Stimulated activated CD4-positive, alpha-beta T cell treated with anti-CD3 and anti-CD28 coated beads, Interleukin-2, amount 100 ng/mL, for 24 hours (primary cell): ENCODE results near the gene SGCG.
A peak's percentile ranks its signal among the peaks of the same experiment; 100 is the strongest.
"Not testable (repeated sequence)": the region's sequence is repeated elsewhere in the genome, so short reads cannot be mapped to it uniquely, and the experiment has no call there.

Source experiments
- DNase-seq, 2 donors: peaks; one replicate each; pipeline ENCODE4 v3.0.0-alpha.2; 2020

SGCG gene

GRCh38 chr13:23180711-23181110 is at the start of gene SGCG:
Gene SGCG, plus strand, starts transcription at chr13:23180979. Its CDS starts 22,716 bp downstream, at chr13:23203695.
- DNase-seq = no peak

GRCh38 chr13:23134542-23134941 is 46.2 kb upstream of the SGCG start:
- no peak for DNase-seq

DNA sequence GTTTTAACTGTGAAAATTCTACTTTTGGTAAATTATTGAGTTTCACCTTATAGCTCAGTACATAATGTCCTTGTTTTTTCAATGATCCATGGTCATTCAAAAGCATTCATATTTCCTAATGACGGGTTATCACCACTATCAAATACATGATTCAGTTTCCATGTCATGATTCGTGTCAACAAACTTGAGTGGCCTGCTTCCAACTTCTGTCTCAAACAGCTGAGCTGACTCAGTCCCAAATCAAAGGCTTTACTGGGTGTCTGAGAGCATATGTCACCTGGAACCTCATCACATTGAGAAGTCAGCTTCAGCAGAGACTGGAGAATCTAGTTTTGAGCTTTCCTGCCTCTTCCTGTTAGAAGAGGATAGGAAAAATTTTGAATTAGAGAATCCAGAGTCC is 40.3 kb upstream of the SGCG start:
- no peak for DNase-seq

DNA sequence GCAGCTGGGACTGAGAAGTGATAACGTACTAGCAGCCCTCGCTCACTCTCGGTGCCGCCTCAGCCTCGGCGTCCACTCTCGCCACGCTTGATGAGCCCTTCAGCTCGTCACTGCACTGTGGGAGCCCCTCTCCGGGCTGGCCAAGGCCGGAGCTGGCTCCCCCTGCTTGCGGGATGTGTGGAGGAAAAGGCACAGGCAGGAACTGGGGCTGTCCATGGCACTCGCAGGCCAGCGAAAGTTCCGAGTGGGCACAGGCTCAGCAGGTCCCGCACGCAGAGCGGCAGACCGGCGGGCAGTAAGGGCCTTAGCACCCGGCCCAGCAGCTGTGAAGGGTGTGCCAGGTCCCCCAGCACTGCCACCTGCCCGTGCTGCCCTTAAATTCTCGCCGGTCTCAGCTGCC is 38.8 kb upstream of the SGCG start:
- DNase-seq = no peak

DNA sequence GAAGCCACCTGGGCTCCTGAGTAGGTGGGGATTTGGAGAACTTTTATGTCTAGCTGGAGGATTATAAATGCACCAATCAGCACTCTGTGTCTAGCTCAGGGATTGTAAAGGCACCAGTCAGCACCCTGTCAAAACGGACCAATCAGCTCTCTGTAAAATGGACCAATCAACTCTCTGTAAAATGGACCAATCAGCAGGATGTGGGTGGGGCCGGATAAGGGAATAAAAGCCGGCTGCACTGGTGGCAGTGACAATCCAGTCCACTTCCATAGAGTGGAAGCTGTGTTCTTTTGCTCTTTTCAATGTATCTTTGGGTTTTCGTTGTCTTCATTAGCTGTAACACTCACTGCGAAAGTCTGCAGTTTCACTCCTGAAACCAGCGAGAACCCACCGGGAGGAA is 38.2 kb upstream of the SGCG start:
- DNase-seq = not testable (repeated sequence)

GRCh38 chr13:23144431-23144830 is 36.3 kb upstream of the SGCG start:
- DNase-seq = no peak

- DNase-seq = no peak
Observed at GRCh38 chr13:23146006-23146405, 34.8 kb upstream of the SGCG start.

DNA sequence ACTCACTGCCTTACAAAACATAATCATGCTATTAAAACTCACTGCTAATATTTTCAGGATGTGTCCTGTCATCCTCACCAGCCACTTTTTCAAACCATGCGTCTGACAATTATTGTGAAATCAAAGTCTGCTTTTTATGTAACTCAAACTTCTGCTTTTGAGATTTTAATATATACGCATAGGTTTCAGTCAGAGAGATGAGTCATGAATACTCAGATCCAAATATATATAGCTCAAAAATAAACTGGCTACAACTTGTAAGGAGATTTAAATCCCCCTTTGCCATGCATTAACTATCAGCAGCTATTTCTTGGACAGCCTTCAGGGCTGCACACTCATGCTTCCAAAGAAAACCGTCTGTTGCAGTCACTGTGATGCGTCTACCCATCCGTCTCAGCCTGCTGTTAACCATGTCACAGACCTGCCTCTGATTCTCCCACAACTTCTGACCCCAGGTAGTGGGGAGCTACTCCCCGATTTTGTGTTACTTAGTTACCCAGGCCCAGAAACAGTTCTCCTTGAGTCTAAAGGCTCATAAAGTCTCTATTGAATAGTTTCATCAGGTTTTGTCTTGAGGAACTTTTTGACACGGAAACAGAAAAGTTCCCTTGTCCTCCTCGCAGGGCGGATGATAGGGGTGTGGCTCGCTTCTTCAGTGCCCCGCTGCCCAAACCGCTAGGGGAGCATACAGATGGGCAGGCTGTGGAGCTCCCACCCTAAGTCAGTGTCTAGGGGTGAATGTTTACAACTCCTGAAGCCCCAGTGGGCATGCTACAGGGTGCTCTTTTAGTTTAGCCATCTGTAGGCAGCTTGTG is 33.8 kb upstream of the SGCG start:
- DNase-seq = no peak

DNA sequence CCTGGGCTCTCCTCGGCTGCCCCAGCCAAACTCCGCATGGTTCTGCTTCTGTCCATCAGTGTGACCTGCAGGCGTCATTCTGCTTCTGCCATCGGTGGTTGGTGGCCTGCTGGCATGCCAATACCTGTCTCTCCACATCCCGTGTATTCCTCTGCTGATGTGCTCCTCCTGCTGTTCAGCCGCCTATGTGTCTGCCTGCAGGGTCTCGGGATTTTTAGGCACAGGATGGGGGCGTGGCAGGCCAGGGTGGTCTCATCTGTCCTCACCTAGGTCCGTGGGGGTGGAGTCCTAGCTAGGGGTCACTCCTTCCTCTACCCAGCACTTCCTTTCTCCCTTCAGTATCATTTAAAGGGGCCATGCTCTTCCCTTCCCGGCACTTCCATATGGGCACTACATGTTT is 33.0 kb upstream of the SGCG start:
- DNase-seq = no peak

- no peak for DNase-seq
Observed at GRCh38 chr13:23157781-23158180, 23.0 kb upstream of the SGCG start.

GRCh38 chr13:23159205-23159759 is 21.5 kb upstream of the SGCG start:
- peak; percentile 25 to 52 for DNase-seq

GRCh38 chr13:23159760-23160637 is 20.8 kb upstream of the SGCG start:
- DNase-seq = no peak

GRCh38 chr13:23160638-23161480 is 19.9 kb upstream of the SGCG start:
- no peak for DNase-seq

- DNase-seq = no peak
Observed at GRCh38 chr13:23161481-23161825, 19.3 kb upstream of the SGCG start.

GRCh38 chr13:23175920-23176319 is 4.9 kb upstream of the SGCG start:
- DNase-seq = no peak

- no peak for DNase-seq
Observed at GRCh38 chr13:23182142-23182541, 1.4 kb downstream of the SGCG start.

DNA sequence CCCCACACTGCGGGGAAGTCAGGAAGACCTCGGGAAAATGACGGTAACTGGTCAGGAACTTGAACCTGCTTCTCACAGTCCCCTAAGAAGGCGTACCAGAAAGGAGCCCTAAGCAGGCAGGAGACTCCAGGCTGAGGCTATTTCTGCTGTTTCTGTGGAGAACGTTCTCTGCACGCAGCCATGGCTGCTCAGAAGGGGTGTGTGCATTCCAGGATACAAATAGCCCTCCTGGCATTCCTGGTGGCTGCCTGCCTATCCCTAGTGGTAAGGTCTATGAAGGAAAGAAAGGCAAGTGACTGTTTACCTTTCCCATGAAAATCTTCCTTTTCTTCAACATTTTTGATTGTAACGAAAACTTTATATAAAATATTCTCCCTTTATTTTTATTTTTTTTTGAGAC is 2.5 kb downstream of the SGCG start:
- no peak for DNase-seq

DNA sequence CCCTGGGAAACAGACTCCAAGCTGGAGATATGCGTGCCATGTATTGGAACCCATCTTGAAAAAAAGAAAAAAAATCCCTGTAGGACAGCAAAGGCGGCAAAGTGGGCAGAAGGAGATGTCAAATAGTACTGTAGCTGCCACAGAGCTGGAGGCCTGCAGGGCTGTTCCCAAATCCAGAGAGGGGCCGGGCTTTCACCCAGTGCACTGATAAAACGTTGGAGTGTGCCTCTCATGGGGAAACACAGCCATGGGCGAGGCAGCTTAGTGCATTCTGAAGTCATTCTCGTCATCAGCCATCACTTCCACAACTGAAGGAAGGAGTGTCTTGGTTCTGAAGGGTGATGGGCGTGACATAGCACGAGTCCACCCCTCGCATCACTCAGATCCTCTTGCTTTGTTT is 4.8 kb downstream of the SGCG start:
- no peak for DNase-seq

DNA sequence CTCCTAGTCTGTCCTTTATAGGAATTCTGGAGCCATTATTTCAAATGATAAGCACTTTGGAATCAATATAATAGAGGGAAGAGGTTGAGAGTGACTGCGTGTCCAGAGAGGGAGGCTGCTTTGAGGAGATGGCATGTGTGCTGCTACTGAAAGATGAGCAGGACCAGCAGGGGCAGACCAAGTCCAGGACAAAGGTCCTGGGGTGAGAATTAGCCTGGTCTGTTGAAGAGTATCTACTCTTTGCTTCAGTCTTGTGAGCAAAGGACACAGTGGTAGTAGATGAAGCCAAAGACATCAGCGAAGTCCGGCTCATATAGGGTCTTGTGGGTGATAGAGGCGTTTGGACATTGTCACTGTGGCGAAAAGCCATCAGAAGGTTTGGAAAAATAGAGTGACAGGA is 21.1 kb downstream of the SGCG start:
- no peak for DNase-seq

DNA sequence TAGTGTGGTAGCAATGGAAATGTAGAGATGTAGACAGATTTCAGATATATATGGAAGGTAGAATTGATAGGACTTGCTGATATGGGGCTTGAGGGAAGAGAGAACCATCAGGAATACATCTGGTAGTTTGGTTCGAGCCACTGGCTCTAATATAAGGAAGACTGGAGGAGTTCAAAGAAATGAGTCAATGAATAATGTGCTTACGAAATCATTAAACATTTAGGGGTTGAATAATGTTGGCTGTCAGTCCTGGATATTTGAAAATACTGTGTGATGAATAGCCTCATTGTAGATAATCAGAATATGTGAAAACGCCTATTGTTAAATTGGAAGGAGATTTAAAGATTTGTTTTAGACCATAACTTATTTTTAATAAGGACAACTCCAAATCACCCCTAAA is 21.6 kb downstream of the SGCG start:
- DNase-seq = no peak

DNA sequence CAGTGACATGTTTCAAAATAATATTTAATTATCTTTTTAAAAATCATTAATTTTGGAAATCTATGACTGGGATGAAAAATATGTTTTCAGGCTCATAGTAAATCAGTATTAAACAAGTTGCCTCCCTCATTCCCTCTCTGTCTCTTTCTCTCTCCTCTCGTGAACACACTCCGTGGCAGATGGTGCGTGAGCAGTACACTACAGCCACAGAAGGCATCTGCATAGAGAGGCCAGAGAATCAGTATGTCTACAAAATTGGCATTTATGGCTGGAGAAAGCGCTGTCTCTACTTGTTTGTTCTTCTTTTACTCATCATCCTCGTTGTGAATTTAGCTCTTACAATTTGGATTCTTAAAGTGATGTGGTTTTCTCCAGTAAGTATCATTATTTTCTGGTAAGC is 22.7 kb downstream of the SGCG start:
- DNase-seq = no peak

GRCh38 chr13:23205807-23206206 is 25.0 kb downstream of the SGCG start:
- no peak for DNase-seq

DNA sequence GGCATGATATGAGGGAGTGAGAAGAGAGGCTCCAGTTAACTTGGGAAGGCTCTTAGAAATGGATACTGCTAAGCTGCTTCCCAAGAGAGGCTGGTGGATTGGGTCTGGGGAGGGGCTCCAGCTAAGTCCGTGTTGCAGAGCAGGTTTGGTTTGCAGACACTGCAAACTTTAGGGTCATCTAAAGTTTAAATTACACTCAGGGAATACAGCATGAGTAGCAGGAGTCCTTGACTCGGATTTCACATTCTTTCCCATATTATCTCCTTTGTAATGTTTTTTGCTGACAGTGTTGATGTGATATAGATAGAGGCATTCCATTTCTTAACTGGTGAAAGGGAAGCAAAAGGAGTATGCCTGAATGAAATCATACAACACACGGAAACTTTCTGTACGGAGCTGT is 31.9 kb downstream of the SGCG start:
- DNase-seq = no peak
